Skeletal muscle tissue (tissue), 4 donors: ENCODE measurements around the gene CLDN9. TPM values are rescaled to one million over a fixed set of nuclear protein-coding genes. Genes with fewer than 3 reads are reported as not detected.

ENCODE experiments used
- H3K27ac ChIP-seq: one replicate; pipeline ENCODE4 v1.7.0; 2013; ENCODE audit warnings: mild to moderate bottlenecking, low read depth, low read length, inconsistent platforms
- H3K27me3 ChIP-seq, 3 donors: one replicate each; pipeline ENCODE4 v1.7.0; 2013; ENCODE audit warnings: low read length in 3 of 3; ENCODE audit not compliant: control insufficient read depth in 3 of 3, insufficient read depth in 3 of 3
- H3K36me3 ChIP-seq, 3 donors: one replicate each; pipeline ENCODE4 v1.7.0; 2013; ENCODE audit warnings: low read length in 3 of 3; ENCODE audit not compliant: control insufficient read depth in 3 of 3, insufficient read depth in 3 of 3
- H3K4me1 ChIP-seq, 3 donors: one replicate each; pipeline ENCODE4 v1.7.0; 2013; ENCODE audit warnings: low read length in 3 of 3, mild to moderate bottlenecking in 3 of 3; ENCODE audit not compliant: control insufficient read depth in 3 of 3, insufficient read depth in 3 of 3
- H3K4me3 ChIP-seq, 3 donors: one replicate each; pipeline ENCODE4 v1.7.0; 2013; ENCODE audit warnings: low read length in 3 of 3
- H3K9ac ChIP-seq, 3 donors: one replicate each; pipeline ENCODE4 v1.7.0; 2013; ENCODE audit warnings: low read length in 3 of 3, mild to moderate bottlenecking in 3 of 3, moderate library complexity in 2 of 3, low read depth in 1 of 3
- H3K9me3 ChIP-seq, 3 donors: one replicate each; pipeline ENCODE4 v1.7.0; 2013; ENCODE audit warnings: low read length in 3 of 3; ENCODE audit not compliant: control insufficient read depth in 3 of 3
- total RNA-seq: library from RNA; depleted of rRNA; stranded (reverse); fragments of >200 nt; gene quantifications from one replicate; pipeline ENCODE4 v1.2.3, GENCODE V29; 2014
- donor health status: Osteomylitis.

Gene CLDN9
- total RNA-seq, 1 donor from 2014 or later, result not detected

- H3K36me3 ChIP-seq, result peaks cover 0 to 7% (median 4%) of the 10 kb centered on the region in 3 donors
- no peak overlapping the region for H3K27ac ChIP-seq
- H3K9me3 ChIP-seq, result no peaks in the 10 kb centered on the region
- H3K27me3 ChIP-seq, result peaks cover 2 to 6% (median 3%) of the 10 kb centered on the region in 3 donors
- no peak overlapping the region for H3K9ac ChIP-seq
- H3K4me1 ChIP-seq, result peaks cover 15 to 39% (median 28%) of the 10 kb centered on the region in 3 donors
- H3K4me3 ChIP-seq, result no peak overlapping the region
These were observed 38.2 kb upstream of the CLDN9 start for GRCh38 chr16:2974319-2975056.

GRCh38 chr16:2975161-2975795 is 37.4 kb upstream of the CLDN9 start:
- Histone ChIP-seq H3K9ac (no peak overlapping the region), H3K4me1 (peaks cover 14 to 38% (median 26%) of the 10 kb centered on the region in 3 donors), H3K27me3 (peaks cover 5 to 10% (median 7%) of the 10 kb centered on the region in 3 donors), H3K27ac (no peak overlapping the region), H3K9me3 (no peaks in the 10 kb centered on the region), H3K36me3 (peaks cover 0 to 7% (median 4%) of the 10 kb centered on the region in 3 donors), H3K4me3 (no peak overlapping the region)

- peaks cover 0 to 7% (median 4%) of the 10 kb centered on the region in 3 donors for H3K36me3 ChIP-seq
These were observed 36.5 kb upstream of the CLDN9 start for GRCh38 chr16:2976201-2976600.

DNA sequence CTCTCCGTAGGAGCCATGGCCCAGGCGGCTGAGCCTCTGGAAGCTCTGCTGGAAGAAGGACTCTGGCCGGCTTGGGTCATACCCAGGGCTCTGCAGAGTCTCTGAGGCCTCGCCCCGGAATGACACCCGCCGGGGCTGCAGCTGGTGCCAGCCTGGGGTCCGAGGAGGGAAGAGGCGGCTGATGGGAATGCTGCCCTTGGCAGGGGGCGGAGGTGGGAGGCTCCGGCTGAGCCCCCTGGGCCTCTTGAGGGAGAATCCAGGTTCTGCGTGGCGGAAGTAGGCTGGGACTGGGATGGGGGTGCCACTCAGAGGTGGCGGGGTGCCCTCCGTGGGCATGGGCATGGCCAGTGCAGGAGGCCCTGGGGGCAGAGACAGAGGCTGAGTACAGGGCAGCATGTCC is 36.0 kb upstream of the CLDN9 start:
- H3K27ac ChIP-seq, result no peak overlapping the region
- H3K4me1 ChIP-seq, result peaks cover 12 to 29% (median 19%) of the 10 kb centered on the region in 3 donors
- peaks cover 0 to 7% (median 4%) of the 10 kb centered on the region in 3 donors for H3K36me3 ChIP-seq
- no peak overlapping the region for H3K9ac ChIP-seq
- H3K4me3 ChIP-seq, result no peak overlapping the region
- H3K9me3 ChIP-seq, result no peaks in the 10 kb centered on the region
- H3K27me3 ChIP-seq, result peaks cover 5 to 10% (median 7%) of the 10 kb centered on the region in 3 donors

More at GRCh38 chr16:2976201-2976600, 36.5 kb upstream of the CLDN9 start:
- no peaks in the 10 kb centered on the region for H3K9me3 ChIP-seq
- no peak overlapping the region for H3K27ac ChIP-seq
- H3K4me1 ChIP-seq, result peaks cover 12 to 34% (median 20%) of the 10 kb centered on the region in 3 donors
- H3K4me3 ChIP-seq, result no peak overlapping the region
- no peak overlapping the region for H3K9ac ChIP-seq
- H3K27me3 ChIP-seq, result peaks cover 5 to 10% (median 7%) of the 10 kb centered on the region in 3 donors

DNA sequence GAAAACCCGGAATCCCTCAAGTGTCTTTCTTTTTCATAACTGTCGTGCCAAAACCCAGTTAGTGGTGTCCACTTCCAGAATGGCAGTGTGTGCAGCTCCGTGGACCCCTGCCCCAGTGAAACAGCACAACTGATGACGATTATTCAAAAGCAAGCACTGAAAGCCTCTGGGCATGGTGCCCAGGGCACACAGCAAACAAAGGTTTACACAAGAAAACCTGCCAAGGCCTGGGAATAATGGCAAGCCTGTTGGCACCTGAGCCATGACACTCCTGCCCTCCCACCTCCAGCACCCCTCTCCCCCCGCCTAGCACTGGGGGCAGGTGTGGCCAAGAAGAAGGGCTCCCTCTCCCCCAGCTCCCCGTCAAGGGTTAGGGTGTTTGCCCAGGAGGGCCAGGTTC is 35.3 kb upstream of the CLDN9 start:
- Histone ChIP-seq H3K27ac (no peak overlapping the region), H3K36me3 (peaks cover 0 to under 1% (median 0%) of the 10 kb centered on the region in 3 donors), H3K9ac (no peak overlapping the region), H3K4me1 (peaks cover 12 to 26% (median 14%) of the 10 kb centered on the region in 3 donors), H3K27me3 (peaks cover 5 to 10% (median 7%) of the 10 kb centered on the region in 3 donors), H3K9me3 (no peaks in the 10 kb centered on the region), H3K4me3 (no peak overlapping the region)

GRCh38 chr16:2979669-2980226 is 33.0 kb upstream of the CLDN9 start:
- no peaks in the 10 kb centered on the region for H3K9me3 ChIP-seq
- no peak overlapping the region for H3K9ac ChIP-seq
- peak overlapping the region in 2 of 3 donors; percentile 68 to 98 for H3K4me3 ChIP-seq
- H3K27me3 ChIP-seq, result peaks cover 5 to 10% (median 7%) of the 10 kb centered on the region in 3 donors
- peaks cover 10 to 25% (median 14%) of the 10 kb centered on the region in 3 donors for H3K4me1 ChIP-seq
- H3K36me3 ChIP-seq, result no peaks in the 10 kb centered on the region
- H3K27ac ChIP-seq, result no peak overlapping the region

DNA sequence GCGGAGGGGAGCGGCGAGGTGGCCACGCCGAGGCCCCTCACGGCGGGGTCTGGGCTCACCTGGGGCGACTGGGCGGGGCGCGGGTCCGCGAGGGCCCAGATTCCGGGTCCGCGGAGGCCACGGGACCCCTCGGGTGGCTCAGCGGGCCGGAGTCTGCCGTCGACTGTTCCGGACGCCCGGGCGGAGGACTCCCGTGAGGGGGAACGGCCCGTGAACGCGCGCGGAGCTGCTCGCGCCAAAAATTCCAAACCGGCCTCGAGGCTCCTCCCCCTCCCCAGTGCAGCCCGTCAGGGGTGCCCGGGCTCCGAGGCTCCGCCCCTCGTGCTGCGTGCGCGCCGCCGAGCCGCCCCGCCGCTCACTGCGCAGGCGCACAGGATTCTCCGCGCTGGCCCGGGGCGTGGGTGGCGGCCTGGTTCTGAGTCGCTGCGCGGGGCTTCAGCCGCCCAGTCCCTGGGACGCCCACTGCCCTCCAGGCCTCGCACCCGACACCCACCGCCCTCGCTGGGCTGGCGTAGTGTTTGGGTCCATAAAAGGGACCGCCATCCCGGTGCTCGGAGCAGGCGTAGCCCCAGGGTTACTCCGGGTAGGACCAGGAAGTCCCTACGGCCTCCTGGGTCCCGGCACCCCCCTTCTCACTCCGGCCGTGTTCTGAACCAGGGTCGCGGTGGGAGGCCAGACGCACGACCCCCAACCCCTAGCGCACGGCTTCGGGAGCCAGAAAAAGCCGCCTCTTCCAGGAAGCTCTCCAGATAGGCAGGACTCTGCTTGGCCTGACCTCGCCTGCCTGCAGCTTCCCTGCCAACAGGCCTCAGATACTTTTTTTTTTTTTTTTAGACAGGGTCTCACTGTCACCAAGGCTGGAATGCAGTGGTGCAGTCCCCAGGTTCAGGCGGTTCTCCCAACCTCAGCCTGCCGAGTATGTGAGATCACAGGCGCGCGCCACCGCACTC is 32.2 kb upstream of the CLDN9 start, which contains the start of gene PKMYT1:
PKMYT1 (minus strand) TSS at position 220 of the 950 bp plus-strand sequence. CDS start 789 bp downstream, outside the sequence.
- H3K27me3 ChIP-seq, result peaks cover 5 to 10% (median 7%) of the 10 kb centered on the region in 3 donors
- H3K36me3 ChIP-seq, result no peaks in the 10 kb centered on the region
- H3K27ac ChIP-seq, result peak within 1 kb of the TSS; percentile 71
- peak within 1 kb of the TSS; percentile 82 to 98 (median 93) for H3K4me3 ChIP-seq
- H3K9me3 ChIP-seq, result no peaks in the 10 kb centered on the region
- peak within 1 kb of the TSS; percentile 90 to 97 (median 95) for H3K9ac ChIP-seq
- peaks cover 16 to 31% (median 22%) of the 10 kb centered on the region in 3 donors for H3K4me1 ChIP-seq

DNA sequence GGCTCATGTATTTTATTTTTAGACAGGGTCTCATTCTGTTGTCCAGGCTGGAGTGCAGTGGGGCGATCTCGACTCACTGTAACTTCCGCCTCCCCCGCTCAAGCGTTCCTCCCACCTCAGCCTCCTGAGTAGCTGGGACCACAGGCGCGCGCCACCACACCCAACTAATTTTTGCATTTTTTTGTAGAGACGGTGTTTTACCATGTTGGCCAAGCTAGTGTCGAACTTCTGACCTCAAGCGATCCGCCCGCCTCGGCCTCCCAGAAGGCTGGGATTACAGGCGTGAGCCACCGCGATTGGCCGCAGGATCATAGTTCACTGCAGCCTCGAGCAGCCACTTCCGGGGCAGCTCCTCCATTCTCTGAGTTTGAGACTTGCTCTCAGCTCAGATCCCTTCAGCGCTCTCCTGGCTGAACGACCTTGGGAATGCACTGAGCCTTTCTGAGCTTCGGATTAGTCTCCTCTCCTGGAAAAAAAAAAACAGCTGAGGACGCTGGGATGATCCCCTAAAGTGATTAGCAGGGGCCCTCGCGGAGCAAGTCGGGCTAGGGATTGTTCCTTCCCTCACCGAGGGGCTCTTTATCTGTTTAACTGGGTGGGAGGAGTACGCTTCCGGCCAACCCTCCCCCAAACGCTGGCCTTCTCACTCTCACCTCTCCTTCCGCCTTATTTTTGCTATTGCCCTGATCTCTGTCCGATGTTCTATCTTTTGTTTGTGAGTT is 31.4 kb upstream of the CLDN9 start:
- Histone ChIP-seq H3K27ac (no peak overlapping the region), H3K27me3 (peaks cover 5 to 10% (median 7%) of the 10 kb centered on the region in 3 donors), H3K9ac (peak overlapping the region in 2 of 3 donors; percentile 90 to 97), H3K36me3 (no peaks in the 10 kb centered on the region), H3K4me1 (peaks cover 24 to 36% (median 30%) of the 10 kb centered on the region in 3 donors), H3K4me3 (peak overlapping the region in 1 of 3 donors; percentile 98), H3K9me3 (no peaks in the 10 kb centered on the region)
